NCI-H128 (cell line): ENCODE measurements around the gene NAT10.

ENCODE experiments used
- DNase-seq: peaks from one replicate; lab custom pipeline; 2025; ENCODE audit not compliant: unreplicated experiment; lab: John Stamatoyannopoulos, UW

The NAT10 gene

DNA sequence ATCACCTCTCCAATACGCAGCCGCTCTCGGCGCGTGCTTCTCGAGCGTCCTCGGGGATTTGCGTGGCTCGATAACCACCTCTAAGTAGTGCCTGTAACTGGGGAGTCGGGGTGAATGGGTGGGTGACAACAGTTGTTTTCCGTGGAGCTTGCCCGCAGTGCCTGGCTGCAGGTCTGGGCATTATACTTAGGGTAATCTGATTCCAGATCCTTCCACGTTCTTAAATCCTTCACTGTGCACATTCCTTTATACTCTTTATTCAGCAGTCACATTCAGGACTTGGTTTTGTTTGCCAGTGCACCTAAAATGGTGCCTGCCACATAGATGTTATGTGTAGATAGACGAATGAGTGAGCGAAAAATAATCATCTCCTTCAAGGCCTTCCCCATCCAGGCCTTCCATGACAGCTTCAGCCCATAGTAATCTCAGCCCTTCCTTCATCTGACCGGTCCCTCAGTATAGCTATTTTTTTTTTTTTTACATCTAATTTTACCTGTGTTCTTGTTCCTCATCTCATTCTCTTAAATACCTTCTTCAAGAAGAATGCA is 602 bp downstream of the NAT10 start:
- no peak for DNase-seq

- no peak for DNase-seq
These were observed 6.4 kb downstream of the NAT10 start for GRCh38 chr11:34111722-34112270.

DNA sequence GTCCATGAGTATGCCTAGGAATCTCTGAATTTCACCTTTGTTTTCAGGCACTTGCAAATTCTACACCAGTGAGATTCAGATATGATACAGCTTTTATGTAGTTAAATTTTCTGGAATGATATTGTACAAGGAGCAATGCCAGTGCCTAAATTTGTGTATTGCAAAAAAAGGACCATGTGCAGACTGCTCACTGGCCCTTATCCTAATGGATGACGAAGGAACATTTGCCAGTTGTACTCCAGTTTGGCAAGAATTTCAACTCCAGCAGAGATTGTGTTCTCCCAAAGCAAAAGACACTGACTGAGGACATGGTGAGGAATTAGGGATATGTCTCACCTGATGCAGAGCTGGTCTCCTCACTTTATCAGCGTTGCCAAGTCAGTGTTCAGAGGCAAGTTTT is 8.6 kb downstream of the NAT10 start:
- no peak for DNase-seq

GRCh38 chr11:34114471-34114870 is 9.0 kb downstream of the NAT10 start:
- DNase-seq: no peak

- no peak for DNase-seq
These were observed 15.2 kb downstream of the NAT10 start for GRCh38 chr11:34120651-34121050.

GRCh38 chr11:34124885-34125668 is 19.6 kb downstream of the NAT10 start:
- no peak for DNase-seq

GRCh38 chr11:34126959-34127848 is 21.8 kb downstream of the NAT10 start:
- no peak for DNase-seq

- no peak for DNase-seq
These were observed 23.4 kb downstream of the NAT10 start for GRCh38 chr11:34128824-34129223.

GRCh38 chr11:34132261-34132965 is 27.0 kb downstream of the NAT10 start:
- no peak for DNase-seq

DNA sequence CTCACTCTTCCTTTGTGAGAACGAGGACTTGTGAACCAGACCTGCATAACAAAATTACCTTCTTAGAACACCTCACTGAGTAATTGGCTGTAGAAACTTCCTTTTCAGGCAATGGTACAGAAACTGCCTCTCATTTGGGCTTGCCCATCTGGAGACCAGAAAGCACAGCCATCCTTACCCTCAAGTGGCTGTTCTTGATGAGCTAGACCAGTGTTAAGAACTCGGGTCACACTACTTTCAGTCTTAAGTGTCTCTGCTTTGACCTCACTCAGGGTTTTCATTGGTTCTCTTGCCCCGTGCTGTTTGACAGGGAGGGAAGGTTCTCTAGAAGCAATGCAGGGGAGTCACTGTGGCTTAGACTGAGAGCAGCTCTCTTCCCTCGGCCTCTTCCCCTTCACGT is 29.3 kb downstream of the NAT10 start:
- DNase-seq: no peak

GRCh38 chr11:34135439-34135838 is 30.0 kb downstream of the NAT10 start:
- no peak for DNase-seq

DNA sequence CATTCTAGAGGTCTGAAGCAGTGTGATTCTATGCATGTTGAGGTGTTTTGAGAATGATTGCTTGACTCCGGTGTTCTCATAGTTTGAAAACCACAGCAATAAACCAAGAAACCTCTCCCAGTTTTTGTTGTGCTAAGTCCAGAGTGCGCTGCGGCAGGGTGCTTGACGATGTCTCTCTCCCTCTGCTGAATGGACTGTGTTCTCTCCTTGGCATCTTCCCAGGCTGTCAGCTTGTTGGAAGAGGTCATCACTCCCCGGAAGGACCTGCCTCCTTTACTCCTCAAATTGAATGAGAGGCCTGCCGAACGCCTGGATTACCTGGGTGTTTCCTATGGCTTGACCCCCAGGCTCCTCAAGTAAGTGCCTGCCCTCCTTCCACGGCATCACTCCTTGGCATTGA is 31.0 kb downstream of the NAT10 start:
- DNase-seq: no peak

DNA sequence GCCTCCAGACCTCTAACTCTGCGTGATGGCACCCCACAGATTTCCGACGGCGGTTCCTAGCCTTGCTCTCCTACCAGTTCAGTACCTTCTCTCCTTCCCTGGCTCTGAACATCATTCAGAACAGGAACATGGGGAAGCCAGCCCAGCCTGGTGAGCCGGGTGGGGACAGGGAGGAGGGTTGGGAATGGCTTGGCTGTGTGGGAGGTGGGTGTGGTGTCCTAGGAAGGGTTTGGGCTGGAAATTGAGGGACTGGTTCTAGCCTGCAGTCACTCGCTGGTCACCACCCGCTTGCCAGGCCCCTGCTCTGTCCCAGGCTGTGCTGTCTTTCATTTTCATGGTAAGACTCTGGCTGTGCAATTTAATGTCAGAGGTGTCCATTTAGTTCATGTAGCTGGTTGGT is 33.9 kb downstream of the NAT10 start:
- DNase-seq: no peak

- DNase-seq: no peak
These were observed 34.7 kb downstream of the NAT10 start for GRCh38 chr11:34140149-34140548.

DNA sequence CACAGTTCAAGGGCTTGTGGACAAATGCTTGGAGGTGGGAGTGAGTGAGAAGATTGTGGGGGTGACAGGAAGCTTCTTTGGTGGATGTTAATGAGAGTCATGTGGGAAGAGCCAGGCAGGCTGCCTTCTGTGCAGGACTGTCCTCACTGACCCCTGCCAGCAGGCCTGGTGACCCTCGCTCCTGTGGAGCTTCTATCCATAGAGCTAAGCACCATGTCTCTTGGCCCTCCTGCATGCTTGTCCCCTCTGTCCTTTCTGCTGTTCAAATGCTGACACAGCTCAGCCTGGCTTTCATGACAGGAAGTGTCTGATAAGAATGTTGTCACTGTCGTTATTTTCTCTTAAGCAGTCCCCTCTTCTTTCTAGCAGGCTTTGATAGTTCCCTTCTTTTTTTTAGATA is 37.6 kb downstream of the NAT10 start:
- DNase-seq: no peak

DNA sequence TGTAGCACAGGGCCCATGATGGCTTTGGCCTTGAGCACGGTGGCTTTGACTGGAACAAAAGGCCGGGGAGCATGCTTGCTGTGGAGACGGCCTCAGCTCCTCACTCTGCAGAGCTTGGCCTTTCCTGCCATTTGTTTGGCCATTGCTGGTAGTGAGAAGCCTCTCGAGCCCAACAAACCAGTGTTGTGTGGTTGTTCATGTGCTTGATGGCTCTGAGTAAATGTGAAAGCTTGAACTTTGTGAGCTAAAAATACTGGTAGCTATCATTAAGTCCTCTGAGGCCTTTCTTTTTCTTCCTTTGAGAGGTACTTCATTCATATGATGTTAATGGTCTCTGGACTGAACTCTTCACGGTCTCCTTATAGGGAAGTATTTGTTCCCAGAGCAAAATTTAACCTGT is 39.6 kb downstream of the NAT10 start:
- DNase-seq: no peak

GRCh38 chr11:34145847-34146381 is 40.5 kb downstream of the NAT10 start:
- DNase-seq: no peak

DNA sequence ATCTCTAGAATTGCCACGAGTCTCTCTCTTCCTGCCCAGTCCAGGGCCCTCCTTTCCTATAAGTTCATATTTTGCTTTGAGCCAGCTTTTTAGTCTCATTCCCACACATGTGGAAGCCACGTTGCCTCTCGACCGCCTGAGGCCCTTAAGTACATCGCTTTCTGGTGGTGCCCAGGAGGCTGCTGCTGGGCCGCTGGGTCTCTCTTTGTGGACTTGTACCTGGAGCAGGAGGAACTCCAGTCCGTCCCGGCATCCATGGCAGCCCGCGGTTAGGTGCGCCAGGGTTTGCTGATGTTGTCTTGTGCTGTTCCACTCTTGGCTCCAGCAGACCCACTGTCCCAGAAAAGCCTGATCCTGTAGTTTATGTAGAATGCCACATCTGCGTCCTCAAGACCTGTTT is 41.0 kb downstream of the NAT10 start:
- no peak for DNase-seq

- DNase-seq: no peak
These were observed 41.4 kb downstream of the NAT10 start for GRCh38 chr11:34146866-34147265.

- no peak for DNase-seq
These were observed 42.2 kb downstream of the NAT10 start for GRCh38 chr11:34147581-34147980.
